IMR-90 (cell line): ENCODE results near the gene STAC2. TPM values are rescaled to one million over a fixed set of nuclear protein-coding genes. Genes with fewer than 3 reads are reported as not detected.

ENCODE experiments used
- ATAC-seq: fragments of 200-7000 bp; cut with Tn5 transposase; 2 replicates; pipeline ENCODE4 v1.9.1; 2020; ENCODE audit warnings: low read depth, mild to moderate bottlenecking, moderate library complexity
- BruUV-seq: library from RNA; stranded (reverse); fragments of 400-500 nt; replicated peaks from 2 replicates; lab custom pipeline; 2021; lab: Mats Ljungman, UMichigan
- CTCF ChIA-PET: fragments of 300-600 bp; formaldehyde crosslinking; extraction: SDS; loops from one replicate; lab custom pipeline; 2021; ENCODE audit warnings: antibody characterized with exemption; lab: Yijun Ruan, JAX
- POLR2A ChIA-PET: fragments of 300-600 bp; sonication (Branson Sonifier 250); formaldehyde crosslinking; loops from one replicate; lab custom pipeline; 2022; ENCODE audit warnings: antibody characterized with exemption; ENCODE audit not compliant: unreplicated experiment; lab: Charles Lee
- DNase-seq: peaks from one replicate; pipeline ENCODE4 v3.0.0; 2013
- H2AFZ ChIP-seq: replicated peaks from 2 replicates; pipeline ENCODE3; 2013; ENCODE audit warnings: low read length, mild to moderate bottlenecking; ENCODE audit not compliant: poor library complexity
- H2AK5ac ChIP-seq: 2 replicates; pipeline ENCODE4 v1.6.1; 2013; ENCODE audit warnings: low read depth, low read length, inconsistent platforms
- H2AK9ac ChIP-seq: replicated peaks from 2 replicates; pipeline ENCODE3; 2013; ENCODE audit warnings: mild to moderate bottlenecking, low read depth, low read length, moderate library complexity; ENCODE audit not compliant: poor library complexity
- H2BK120ac ChIP-seq: 2 replicates; pipeline ENCODE4 v1.6.1; 2013; ENCODE audit warnings: low read depth, low read length, inconsistent platforms
- H2BK15ac ChIP-seq: 3 replicates; pipeline ENCODE4 v1.6.1; 2013; ENCODE audit warnings: low read depth, low read length, inconsistent platforms
- H2BK20ac ChIP-seq: 2 replicates; pipeline ENCODE4 v1.6.1; 2013; ENCODE audit warnings: low read depth, mild to moderate bottlenecking, inconsistent platforms, low read length, moderate library complexity
- H2BK5ac ChIP-seq: 2 replicates; pipeline ENCODE4 v1.6.1; 2013; ENCODE audit warnings: mild to moderate bottlenecking, low read depth, low read length, inconsistent platforms; ENCODE audit not compliant: poor library complexity, severe bottlenecking
- H3K14ac ChIP-seq: replicated peaks from 2 replicates; pipeline ENCODE4 v1.6.1; 2013; ENCODE audit warnings: low read depth, low read length, inconsistent platforms
- H3K18ac ChIP-seq: 2 replicates; pipeline ENCODE4 v1.6.1; 2013; ENCODE audit warnings: low read depth, low read length, control low read depth
- H3K23ac ChIP-seq: 2 replicates; pipeline ENCODE4 v1.6.1; 2013; ENCODE audit warnings: low read depth, low read length, inconsistent platforms
- H3K27ac ChIP-seq: 2 replicates; pipeline ENCODE4 v1.5.1; 2013; ENCODE audit warnings: mild to moderate bottlenecking, control low read depth, low read length; ENCODE audit not compliant: insufficient read depth
- H3K27me3 ChIP-seq: 2 replicates; pipeline ENCODE4 v1.6.1; 2013; ENCODE audit warnings: low read length; ENCODE audit not compliant: control insufficient read depth, insufficient read depth
- H3K36me3 ChIP-seq: 2 replicates; pipeline ENCODE4 v1.6.1; 2013; ENCODE audit warnings: low read length, mixed read lengths; ENCODE audit not compliant: control insufficient read depth, insufficient read depth
- H3K4ac ChIP-seq: 2 replicates; pipeline ENCODE4 v1.6.1; 2013; ENCODE audit warnings: low read depth, low read length, inconsistent platforms
- H3K4me1 ChIP-seq: 2 replicates; pipeline ENCODE4 v1.6.1; 2013; ENCODE audit warnings: low read length, mixed read lengths; ENCODE audit not compliant: control insufficient read depth, insufficient read depth
- H3K4me2 ChIP-seq: 2 replicates; pipeline ENCODE4 v1.6.1; 2013; ENCODE audit warnings: low read depth, mild to moderate bottlenecking, control low read depth, low read length, moderate library complexity
- H3K4me3 ChIP-seq: 2 replicates; pipeline ENCODE4 v1.5.1; 2013; ENCODE audit warnings: low read depth, mild to moderate bottlenecking, control low read depth, low read length, moderate library complexity; ENCODE audit not compliant: insufficient read depth
- H3K56ac ChIP-seq: 2 replicates; pipeline ENCODE4 v1.6.1; 2013; ENCODE audit warnings: low read length, inconsistent platforms; ENCODE audit not compliant: insufficient read depth; ENCODE audit errors: extremely low read depth
- H3K79me1 ChIP-seq, 2 experiments: 2 replicates each; pipeline ENCODE4 v1.6.1; 2013; ENCODE audit warnings: low read length in 2 of 2, inconsistent platforms in 1 of 2, low read depth in 1 of 2
- H3K9ac ChIP-seq: 2 replicates; pipeline ENCODE4 v1.6.1; 2013; ENCODE audit warnings: low read depth, low read length, control low read depth
- H3K9me1 ChIP-seq: 2 replicates; pipeline ENCODE4 v1.6.1; 2013; ENCODE audit warnings: low read length, inconsistent platforms; ENCODE audit not compliant: insufficient read depth
- H3K9me3 ChIP-seq: 2 replicates; pipeline ENCODE4 v1.6.1; 2013; ENCODE audit warnings: low read length; ENCODE audit not compliant: control insufficient read depth, insufficient read depth
- H4K20me1 ChIP-seq: 2 replicates; pipeline ENCODE4 v1.6.1; 2013; ENCODE audit warnings: low read length, inconsistent platforms; ENCODE audit not compliant: insufficient read depth
- H4K5ac ChIP-seq: 2 replicates; pipeline ENCODE4 v1.6.1; 2013; ENCODE audit warnings: mild to moderate bottlenecking, low read depth, low read length, control low read depth
- H4K8ac ChIP-seq, 2 experiments: 2 replicates each; pipeline ENCODE4 v1.6.1; 2013; ENCODE audit warnings: low read depth in 2 of 2, low read length in 2 of 2, control low read depth in 1 of 2, inconsistent platforms in 1 of 2
- H4K91ac ChIP-seq: 2 replicates; pipeline ENCODE4 v1.6.1; 2013; ENCODE audit warnings: low read depth, low read length, inconsistent platforms; ENCODE audit not compliant: insufficient read depth
- POLR2A ChIP-seq: IDR thresholded peaks from 2 replicates; pipeline ENCODE4 v1.6.1; 2012; ENCODE audit warnings: mild to moderate bottlenecking, low read depth, low read length
- WGBS, 2 experiments: methylation state at CpG; one replicate each; pipeline versions ENCODE4 v1.1.5 to v1.1.7; 2013; ENCODE audit warnings: missing lambda C conversion rate in 2 of 2; ENCODE audit not compliant: insufficient read length in 1 of 2; ENCODE audit errors: extremely low coverage in 2 of 2; 5-methylcytosine and 5-hydroxymethylcytosine counted together
- dilution Hi-C: fragments of 300-500 bp; cut with HindIII; formaldehyde crosslinking; loops from one replicate; pipeline ENCODE4 v1.14.3; 2018; ENCODE audit warnings: low sequenced_read_pairs; ENCODE audit not compliant: unreplicated experiment
- in situ Hi-C: fragments of 300-500 bp; cut with MboI; formaldehyde crosslinking; loops from 3 replicates; pipeline ENCODE4 v1.14.3; 2019; ENCODE audit warnings: low sequenced_read_pairs, inconsistent platforms, mixed read lengths
- intact Hi-C: fragments of 100-400 bp; cut with micrococcal nuclease; formaldehyde crosslinking; loops from 2 replicates; pipeline ENCODE4 v1.10.0; 2022
- polyA plus RNA-seq, 3 experiments: library from polyadenylated mRNA; depleted of rRNA; stranded (reverse); fragments of >200 nt; gene quantifications; 2 replicates each; pipeline ENCODE4 v1.2.3, GENCODE V29; 2012; ENCODE audit warnings: low replicate concordance in 1 of 3
- total RNA-seq: library from RNA; depleted of rRNA; stranded (reverse); fragments of >200 nt; gene quantifications from 2 replicates; pipeline ENCODE4 v1.2.3, GENCODE V29; 2012
- TF ChIP-seq, protein P1 (sequence below): fragments of 150-350 bp; IDR thresholded peaks from 2 replicates; pipeline ENCODE4 v1.6.1; 2017; ENCODE audit warnings: mild to moderate bottlenecking, antibody characterized with exemption, low read length, low read depth

STAC2 gene
- total and polyA plus RNA-seq, 2 of the 4 experiments (the other 2 are of a cell fraction) = 0.02 TPM; not detected in 1

DNA sequence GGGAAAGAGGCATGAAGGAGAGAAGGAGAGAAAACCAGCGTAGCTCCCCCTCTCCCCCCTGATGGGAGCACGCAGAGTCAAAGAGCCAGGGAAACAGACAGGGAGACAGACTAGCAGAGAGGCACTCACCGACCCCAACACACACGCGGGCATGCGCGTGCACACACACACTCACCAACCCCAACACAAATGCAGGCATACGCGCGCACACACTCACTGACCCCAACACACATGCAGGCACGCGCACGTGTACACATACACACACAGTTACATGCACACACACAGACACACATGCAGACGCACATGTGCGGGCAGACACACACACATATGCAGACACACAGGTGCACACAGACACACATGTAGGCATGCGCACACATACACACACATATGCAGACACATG lies 32.8 kb downstream of the STAC2 start:
- no peak overlapping the region for H2AK9ac ChIP-seq
- H3K23ac ChIP-seq = no peak overlapping the region
- in situ Hi-C loops = no loop called here
- H3K18ac ChIP-seq = no peak overlapping the region
- H3K79me1 ChIP-seq = peaks cover 29 to 50% of the 10 kb centered on the region in 2 experiments
- TF ChIP-seq, protein P1, sequence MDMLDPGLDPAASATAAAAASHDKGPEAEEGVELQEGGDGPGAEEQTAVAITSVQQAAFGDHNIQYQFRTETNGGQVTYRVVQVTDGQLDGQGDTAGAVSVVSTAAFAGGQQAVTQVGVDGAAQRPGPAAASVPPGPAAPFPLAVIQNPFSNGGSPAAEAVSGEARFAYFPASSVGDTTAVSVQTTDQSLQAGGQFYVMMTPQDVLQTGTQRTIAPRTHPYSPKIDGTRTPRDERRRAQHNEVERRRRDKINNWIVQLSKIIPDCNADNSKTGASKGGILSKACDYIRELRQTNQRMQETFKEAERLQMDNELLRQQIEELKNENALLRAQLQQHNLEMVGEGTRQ = no peak
- TF ChIP-seq POLR2A = no peak
- no peak overlapping the region for H3K4me2 ChIP-seq
- H3K4me1 ChIP-seq = peaks cover 17% of the 10 kb centered on the region
- no peak overlapping the region for H3K14ac ChIP-seq
- peaks cover 21% of the 10 kb centered on the region for H4K20me1 ChIP-seq
- H4K91ac ChIP-seq = no peak overlapping the region
- intact Hi-C loops = no loop called here
- no peak overlapping the region for H3K56ac ChIP-seq
- dilution Hi-C loops = no loop called here
- no peak overlapping the region for H2BK5ac ChIP-seq
- no peak overlapping the region for H3K4ac ChIP-seq
- H2BK15ac ChIP-seq = no peak overlapping the region
- no peaks in the 10 kb centered on the region for H3K9me3 ChIP-seq
- no peak overlapping the region for H2BK20ac ChIP-seq
- H3K4me3 ChIP-seq = no peak overlapping the region
- no peak overlapping the region for H4K5ac ChIP-seq
- peaks cover 27% of the 10 kb centered on the region for H3K36me3 ChIP-seq
- 96% methylated on average over 4 of the region's 16 CpGs; no CpG with 5 or more reads in 1 of the 2 experiments for WGBS, 2 experiments
- no peak overlapping the region for H4K8ac ChIP-seq
- no peak overlapping the region for H3K27ac ChIP-seq
- H3K9ac ChIP-seq = no peak overlapping the region
- no peak overlapping the region for H2BK120ac ChIP-seq
- no TSS peak for BruUV-seq
- H2AFZ ChIP-seq = no peak overlapping the region
- H3K27me3 ChIP-seq = no peaks in the 10 kb centered on the region
- H2AK5ac ChIP-seq = no peak overlapping the region
- CTCF ChIA-PET = no interaction called here
- DNase-seq (no peak), ATAC-seq (no peak)
- POLR2A ChIA-PET = no interaction called here
- peaks cover 16% of the 10 kb centered on the region for H3K9me1 ChIP-seq
